Testis (tissue), 3 donors: ENCODE results near the gene USP32. TPM values are rescaled to one million over a fixed set of nuclear protein-coding genes. Genes with fewer than 3 reads are reported as not detected.
"Not testable (repeated sequence)": the region's sequence is repeated elsewhere in the genome, so short reads cannot be mapped to it uniquely, and the experiment has no call there.

Experiments used
- DNase-seq: peaks from one replicate; pipeline ENCODE4 v3.0.0-alpha.2; 2019
- H3K27ac ChIP-seq, 2 donors: fragments of 200-600 bp; sonication (generic); one replicate each; pipeline ENCODE4 v1.5.1; 2019
- H3K27me3 ChIP-seq: fragments of 200-600 bp; sonication (generic); one replicate; pipeline ENCODE4 v1.5.1; 2019
- H3K36me3 ChIP-seq: fragments of 200-600 bp; sonication (generic); one replicate; pipeline ENCODE4 v1.5.1; 2017; ENCODE audit warnings: low read depth; ENCODE audit errors: missing control alignments
- H3K4me1 ChIP-seq: fragments of 200-600 bp; sonication (generic); one replicate; pipeline ENCODE4 v1.5.1; 2019
- H3K4me3 ChIP-seq, 2 donors: fragments of 200-600 bp; sonication (generic); one replicate each; pipeline ENCODE4 v1.5.1; 2017 to 2019
- H3K9me3 ChIP-seq: fragments of 200-600 bp; sonication (generic); one replicate; pipeline ENCODE4 v1.5.1; 2017
- POLR2A ChIP-seq: fragments of 450-650 bp; IDR thresholded peaks from one replicate; pipeline ENCODE4 v1.6.1; 2017; ENCODE audit warnings: antibody characterized with exemption, mild to moderate bottlenecking, moderate library complexity
- WGBS, 2 donors: methylation state at CpG; one replicate each; pipeline ENCODE4 v1.1.5; 2018; 5-methylcytosine and 5-hydroxymethylcytosine counted together
- intact Hi-C: fragments of 100-400 bp; cut with DNase I; formaldehyde crosslinking; loops from one replicate; pipeline ENCODE4 v1.15.1; 2023; ENCODE audit warnings: low total_unique reads
- polyA plus RNA-seq: library from polyadenylated mRNA; stranded (reverse); fragments of 350-450 nt; fragmentation: Illumina TruSeq; extraction: RNeasy Lipid Tissue Mini Kit (QIAGEN cat#74804); gene quantifications from one replicate; pipeline ENCODE4 v1.2.3, GENCODE V29; 2014; ENCODE audit warnings: low read depth, low replicate concordance; ENCODE audit not compliant: insufficient read depth
- total RNA-seq, 2 donors: library from RNA; depleted of rRNA; stranded (reverse); fragments of >200 nt; gene quantifications; one replicate each; pipeline ENCODE4 v1.2.3, GENCODE V29; 2016
- TF ChIP-seq, protein P1 (sequence below), 3 experiments: fragments of 450-650 bp in 2 of 3; fragments of 200-600 bp in 1 of 3; sonication (generic) in 1 of 3; IDR thresholded peaks; one replicate each; pipeline ENCODE4 v1.5.1; 2016 to 2019; ENCODE audit warnings: antibody characterized with exemption in 3 of 3, mild to moderate bottlenecking in 2 of 3, moderate library complexity in 1 of 3

The USP32 gene
- total and polyA plus RNA-seq, 3 donors from 2014 or later = 113 to 279 (median 166) TPM

DNA sequence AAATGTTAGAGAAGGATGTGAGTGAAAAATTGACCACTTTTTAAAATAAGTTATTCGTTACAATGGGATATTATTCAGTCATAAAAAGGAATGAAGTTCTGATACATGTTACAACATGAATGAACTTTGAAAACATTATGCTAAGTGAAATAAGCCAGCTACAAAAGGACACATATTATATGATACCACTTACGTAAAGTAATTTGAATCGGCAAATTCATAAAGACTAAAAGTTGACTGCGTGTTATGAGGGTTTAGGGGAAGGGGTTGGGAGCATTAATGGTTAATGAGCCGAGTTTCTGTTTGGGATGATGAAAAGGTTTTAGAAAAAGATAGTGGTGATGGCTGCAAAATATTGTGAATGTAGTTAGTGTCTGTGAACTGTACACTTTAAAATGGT, 73.1 kb downstream of the USP32 start:
- Histone ChIP-seq H3K4me1 (no peaks in the 10 kb centered on the region), H3K27me3 (no peaks in the 10 kb centered on the region), H3K4me3 (no peak overlapping the region), H3K27ac (no peak overlapping the region), H3K36me3 (no peaks in the 10 kb centered on the region), H3K9me3 (no peaks in the 10 kb centered on the region)
- no peak for DNase-seq
- intact Hi-C loops = no loop called here
- WGBS, 2 donors = 72 to 89% methylated on average over 5 of the region's 5 CpGs
- TF ChIP-seq, protein P1, sequence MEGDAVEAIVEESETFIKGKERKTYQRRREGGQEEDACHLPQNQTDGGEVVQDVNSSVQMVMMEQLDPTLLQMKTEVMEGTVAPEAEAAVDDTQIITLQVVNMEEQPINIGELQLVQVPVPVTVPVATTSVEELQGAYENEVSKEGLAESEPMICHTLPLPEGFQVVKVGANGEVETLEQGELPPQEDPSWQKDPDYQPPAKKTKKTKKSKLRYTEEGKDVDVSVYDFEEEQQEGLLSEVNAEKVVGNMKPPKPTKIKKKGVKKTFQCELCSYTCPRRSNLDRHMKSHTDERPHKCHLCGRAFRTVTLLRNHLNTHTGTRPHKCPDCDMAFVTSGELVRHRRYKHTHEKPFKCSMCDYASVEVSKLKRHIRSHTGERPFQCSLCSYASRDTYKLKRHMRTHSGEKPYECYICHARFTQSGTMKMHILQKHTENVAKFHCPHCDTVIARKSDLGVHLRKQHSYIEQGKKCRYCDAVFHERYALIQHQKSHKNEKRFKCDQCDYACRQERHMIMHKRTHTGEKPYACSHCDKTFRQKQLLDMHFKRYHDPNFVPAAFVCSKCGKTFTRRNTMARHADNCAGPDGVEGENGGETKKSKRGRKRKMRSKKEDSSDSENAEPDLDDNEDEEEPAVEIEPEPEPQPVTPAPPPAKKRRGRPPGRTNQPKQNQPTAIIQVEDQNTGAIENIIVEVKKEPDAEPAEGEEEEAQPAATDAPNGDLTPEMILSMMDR (IDR thresholded peaks at IDR 0.05) = no peak
- TF ChIP-seq POLR2A = no peak

- Histone ChIP-seq H3K36me3 (no peaks in the 10 kb centered on the region), H3K27me3 (no peaks in the 10 kb centered on the region), H3K4me1 (no peaks in the 10 kb centered on the region), H3K27ac (no peak overlapping the region), H3K9me3 (no peaks in the 10 kb centered on the region), H3K4me3 (no peak overlapping the region)
- intact Hi-C loops = no loop called here
- no peak for DNase-seq
- TF ChIP-seq POLR2A = no peak
- TF ChIP-seq, protein P1 (IDR thresholded peaks at IDR 0.05) = no peak
Observed at GRCh38 chr17:60318326-60318725, 73.6 kb downstream of the USP32 start.

DNA sequence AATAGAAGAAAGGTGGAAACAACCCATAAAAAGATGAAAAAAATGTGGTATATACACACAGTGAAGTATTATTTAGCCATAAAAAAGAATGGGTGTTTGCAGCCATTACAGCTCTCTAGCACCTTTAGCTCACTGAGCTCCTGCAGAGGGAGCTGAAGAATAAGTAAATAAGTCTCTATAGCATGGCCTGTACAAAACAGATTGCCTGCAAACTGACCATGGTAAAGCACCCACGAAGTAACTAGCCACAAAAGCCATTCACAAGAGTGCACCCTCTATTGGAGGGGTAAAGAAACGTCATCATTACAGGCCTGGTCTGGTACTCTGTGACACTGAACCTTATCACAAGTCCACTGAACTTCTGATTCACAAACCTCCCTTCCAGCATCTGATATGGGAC, 76.3 kb downstream of the USP32 start:
- H3K27ac ChIP-seq = no peak overlapping the region
- 87 to 92% methylated on average over 2 of the region's 2 CpGs for WGBS, 2 donors
- DNase-seq = no peak
- H3K9me3 ChIP-seq = no peaks in the 10 kb centered on the region
- no peaks in the 10 kb centered on the region for H3K27me3 ChIP-seq
- no peak overlapping the region for H3K4me3 ChIP-seq
- H3K36me3 ChIP-seq = no peaks in the 10 kb centered on the region
- no peaks in the 10 kb centered on the region for H3K4me1 ChIP-seq
- TF ChIP-seq POLR2A = no peak
- TF ChIP-seq, protein P1 (IDR thresholded peaks at IDR 0.05) = no peak
- intact Hi-C loops = no loop called here

DNA sequence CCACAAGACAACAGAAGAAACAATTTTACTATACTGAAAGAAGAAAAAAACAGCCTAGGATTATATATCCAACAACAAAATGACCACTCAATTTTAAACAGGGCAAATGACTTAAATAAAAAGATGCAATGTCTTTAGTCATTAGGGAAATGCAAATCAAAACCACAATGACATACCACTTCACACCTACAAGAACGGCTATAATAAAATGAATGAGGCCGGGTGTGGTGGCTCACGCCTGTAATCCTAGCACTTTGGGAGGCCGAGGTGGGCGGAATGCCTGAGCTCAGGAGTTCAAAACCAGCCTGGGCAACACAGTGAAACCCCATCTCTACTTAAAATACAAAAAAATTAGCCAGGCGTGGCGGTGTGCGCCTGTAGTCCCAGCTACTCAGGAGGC, 77.0 kb downstream of the USP32 start:
- WGBS, 2 donors = 83 to 92% methylated on average over 8 of the region's 8 CpGs
- H3K9me3 ChIP-seq, H3K27ac ChIP-seq, DNase-seq, H3K36me3 ChIP-seq, H3K4me3 ChIP-seq, H3K27me3 ChIP-seq, intact Hi-C loops, H3K4me1 ChIP-seq: not testable (repeated sequence)

DNA sequence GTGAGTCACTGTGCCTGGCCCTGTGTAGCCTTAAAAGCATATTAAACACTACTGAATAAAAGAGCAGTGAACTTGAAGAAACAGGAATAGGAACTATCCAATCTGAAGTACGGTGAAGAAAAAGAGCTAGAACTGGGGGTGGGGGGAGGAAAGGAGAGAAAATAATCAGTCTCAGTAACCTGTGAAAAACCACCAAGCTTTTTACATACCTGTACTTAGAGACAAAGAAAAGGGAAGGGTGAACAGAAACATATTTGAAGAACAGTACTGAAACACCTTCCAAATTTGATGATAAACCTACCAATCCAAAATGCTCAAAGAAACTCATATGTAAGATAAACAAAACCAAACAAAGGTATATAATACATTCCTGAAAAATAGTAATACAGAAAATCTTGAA, 77.5 kb downstream of the USP32 start:
- Histone ChIP-seq H3K9me3 (no peaks in the 10 kb centered on the region), H3K4me3 (no peak overlapping the region), H3K4me1 (no peaks in the 10 kb centered on the region), H3K27me3 (no peaks in the 10 kb centered on the region), H3K27ac (no peak overlapping the region), H3K36me3 (no peaks in the 10 kb centered on the region)
- intact Hi-C loops = no loop called here
- WGBS, 2 donors = 83 to 92% methylated on average over 1 of the region's 1 CpG
- TF ChIP-seq POLR2A = no peak
- TF ChIP-seq, protein P1 (IDR thresholded peaks at IDR 0.05) = no peak
- no peak for DNase-seq
